GM23338 (cell line): Measurements from ENCODE around the gene GGCT. TPM values are rescaled to one million over a fixed set of nuclear protein-coding genes. Genes with fewer than 3 reads are reported as not detected.
"Not testable (repeated sequence)": the region's sequence is repeated elsewhere in the genome, so short reads cannot be mapped to it uniquely, and the experiment has no call there.

Source experiments
- ATAC-seq: fragments of 200-7000 bp; cut with Tn5 transposase; 3 replicates; pipeline ENCODE4 v1.9.1; 2020
- DNase-seq: peaks from one replicate; pipeline ENCODE4 v3.0.0-alpha.2; 2015; ENCODE audit warnings: low spot score
- H2AFZ ChIP-seq: fragments of 200-600 bp; sonication (generic); 2 replicates; pipeline ENCODE4 v1.8.0; 2016; ENCODE audit warnings: antibody characterized with exemption, mild to moderate bottlenecking, moderate library complexity
- H3F3A ChIP-seq: fragments of 200-600 bp; sonication (generic); replicated peaks from 2 replicates; pipeline ENCODE4 v1.8.0; 2017; ENCODE audit warnings: antibody characterized with exemption, mixed run types, low read depth
- H3K27ac ChIP-seq: fragments of 200-600 bp; sonication (generic); 2 replicates; pipeline ENCODE4 v1.6.1; 2016; ENCODE audit warnings: low read depth
- H3K27me3 ChIP-seq: fragments of 200-600 bp; sonication (generic); 2 replicates; pipeline ENCODE4 v1.8.0; 2016; ENCODE audit warnings: mild to moderate bottlenecking, mixed run types, moderate library complexity; ENCODE audit not compliant: insufficient read depth
- H3K36me3 ChIP-seq: fragments of 200-600 bp; sonication (generic); 2 replicates; pipeline ENCODE4 v1.8.0; 2016; ENCODE audit warnings: mild to moderate bottlenecking; ENCODE audit not compliant: insufficient read depth
- H3K4me1 ChIP-seq: fragments of 200-600 bp; sonication (generic); 2 replicates; pipeline ENCODE4 v1.8.0; 2016; ENCODE audit warnings: mild to moderate bottlenecking, moderate library complexity; ENCODE audit not compliant: insufficient read depth
- H3K4me2 ChIP-seq: fragments of 200-600 bp; sonication (generic); 2 replicates; pipeline ENCODE4 v1.7.1; 2017; ENCODE audit warnings: mixed run types
- H3K4me3 ChIP-seq: fragments of 200-600 bp; sonication (generic); 2 replicates; pipeline ENCODE4 v1.6.1; 2016; ENCODE audit warnings: mixed run types
- H3K79me2 ChIP-seq: fragments of 200-600 bp; sonication (generic); replicated peaks from 2 replicates; pipeline ENCODE4 v1.8.0; 2017; ENCODE audit warnings: mild to moderate bottlenecking; ENCODE audit not compliant: insufficient read depth
- H3K9me2 ChIP-seq: fragments of 200-600 bp; sonication (generic); 2 replicates; pipeline ENCODE4 v1.8.0; 2017; ENCODE audit not compliant: insufficient read depth
- H4K20me1 ChIP-seq: fragments of 200-600 bp; sonication (generic); replicated peaks from 2 replicates; pipeline ENCODE4 v1.8.0; 2017; ENCODE audit warnings: mild to moderate bottlenecking; ENCODE audit not compliant: insufficient read depth
- H3K27ac Mint-ChIP-seq: 2 replicates; pipeline ENCODE4 v1.8.0; 2020; ENCODE audit warnings: inconsistent platforms, mild to moderate bottlenecking, moderate library complexity, mixed read lengths
- H3K27me3 Mint-ChIP-seq: 3 replicates; pipeline ENCODE4 v1.8.0; 2022; ENCODE audit warnings: low read depth, mild to moderate bottlenecking, moderate library complexity, mixed read lengths, inconsistent platforms; ENCODE audit not compliant: insufficient read depth, poor library complexity
- H3K36me3 Mint-ChIP-seq: 3 replicates; pipeline ENCODE4 v1.8.0; 2021; ENCODE audit warnings: low read depth, mild to moderate bottlenecking, inconsistent platforms, moderate library complexity, mixed read lengths
- H3K4me1 Mint-ChIP-seq: 3 replicates; pipeline ENCODE4 v1.8.0; 2020; ENCODE audit warnings: mild to moderate bottlenecking, inconsistent platforms, mixed read lengths
- H3K4me3 Mint-ChIP-seq: 3 replicates; pipeline ENCODE4 v1.8.0; 2021; ENCODE audit warnings: moderate library complexity, mild to moderate bottlenecking, inconsistent platforms, mixed read lengths
- H3K9me3 Mint-ChIP-seq: 3 replicates; pipeline ENCODE4 v1.8.0; 2020; ENCODE audit warnings: moderate library complexity, mild to moderate bottlenecking, inconsistent platforms, mixed read lengths
- CTCF ChIP-seq, 2 experiments: fragments of 200-600 bp in 1 of 2; sonication (generic) in 1 of 2; conservative IDR thresholded peaks; 2 replicates each; pipeline versions ENCODE4 v1.5.1 to v1.6.1; 2016 to 2017; ENCODE audit warnings: antibody characterized with exemption in 2 of 2, low read depth in 2 of 2, mild to moderate bottlenecking in 2 of 2, moderate library complexity in 1 of 2
- EZH2 ChIP-seq: fragments of 200-600 bp; sonication (generic); IDR thresholded peaks from one replicate; pipeline ENCODE4 v1.8.0; 2017; ENCODE audit warnings: antibody characterized with exemption, mild to moderate bottlenecking, low read depth; ENCODE audit not compliant: unreplicated experiment
- REST ChIP-seq: IDR thresholded peaks from one replicate; pipeline ENCODE4 v1.6.1; 2018; ENCODE audit warnings: antibody characterized with exemption; ENCODE audit not compliant: unreplicated experiment
- ZNF114 ChIP-seq: fragments of 250-450 bp; sonication (Bioruptor Pico); IDR thresholded peaks from 2 replicates; pipeline ENCODE4 v1.5.0; 2020; ENCODE audit warnings: mild to moderate bottlenecking, moderate library complexity
- ZNF331 ChIP-seq: fragments of 250-450 bp; sonication (Bioruptor Pico); IDR thresholded peaks from 2 replicates; pipeline ENCODE4 v1.5.0; 2020; ENCODE audit warnings: low read depth, mild to moderate bottlenecking, moderate library complexity
- ZNF462 ChIP-seq: fragments of 250-450 bp; sonication (Bioruptor Pico); IDR thresholded peaks from 2 replicates; pipeline ENCODE4 v1.5.0; 2020; ENCODE audit warnings: mild to moderate bottlenecking, moderate library complexity
- polyA plus RNA-seq: library from polyadenylated mRNA; unstranded; fragments of >200 nt; fragmentation: Nextera tagmentation; extraction: Ambion mirVana; gene quantifications from 2 replicates; pipeline ENCODE4 v1.2.1, GENCODE V29; 2016
- total RNA-seq: library from RNA; depleted of rRNA; stranded (reverse); fragments of >200 nt; shearing (Covaris generic); gene quantifications from 2 replicates; pipeline ENCODE4 v1.2.3, GENCODE V29; 2014

Gene GGCT
- total and polyA plus RNA-seq, 2 experiments from 2014 or later: 104 to 229 TPM

- no peak for TF ChIP-seq CTCF (conservative IDR thresholded peaks at IDR 0.05; ENCODE audit: low read depth in 2 of 2)
- TF ChIP-seq EZH2: no peak
- TF ChIP-seq ZNF331 (CRISPR knock-in tag): no peak
Measured at GRCh38 chr7:30485667-30486066, 19.0 kb downstream of the GGCT start (continued).

GRCh38 chr7:30481416-30481815 lies 23.2 kb downstream of the GGCT start:
- not testable (repeated sequence) for H3K79me2 ChIP-seq, DNase-seq, H3K4me3 Mint-ChIP-seq, H3K27ac ChIP-seq, H3K36me3 Mint-ChIP-seq, H2AFZ ChIP-seq, H3K9me2 ChIP-seq, H3K9me3 Mint-ChIP-seq, ATAC-seq, H3K4me2 ChIP-seq, H3K36me3 ChIP-seq, H3F3A ChIP-seq, H4K20me1 ChIP-seq, H3K27ac Mint-ChIP-seq, H3K4me3 ChIP-seq
- Mint-ChIP-seq H3K27me3 (peaks cover 11% of the 10 kb centered on the region), H3K4me1 (peaks cover 14% of the 10 kb centered on the region)
- Histone ChIP-seq H3K27me3 (peaks cover 11% of the 10 kb centered on the region; the same call in 1 of the 2 replicates), H3K4me1 (peaks cover 16% of the 10 kb centered on the region)

GRCh38 chr7:30479202-30480120 lies 25.2 kb downstream of the GGCT start:
- no peaks in the 10 kb centered on the region for H3K9me2 ChIP-seq
- peak overlapping the region; percentile 90 for H3K4me2 ChIP-seq
- Mint-ChIP-seq H3K4me3 (peak overlapping the region; percentile 88), H3K27ac (no peak overlapping the region), H3K4me1 (peaks cover 2% of the 10 kb centered on the region; the same call in 2 of the 3 replicates), H3K9me3 (no peaks in the 10 kb centered on the region), H3K36me3 (no peaks in the 10 kb centered on the region; the same call in 2 of the 3 replicates), H3K27me3 (peaks cover 11% of the 10 kb centered on the region)
- H3K27ac ChIP-seq: no peak overlapping the region
- ATAC-seq (no peak), DNase-seq (no peak)
- H3K79me2 ChIP-seq: peaks cover 5% of the 10 kb centered on the region; the same call in 1 of the 2 replicates
- H4K20me1 ChIP-seq: no peaks in the 10 kb centered on the region; the same call in 1 of the 2 replicates
- H3K36me3 ChIP-seq: no peaks in the 10 kb centered on the region
- no peak overlapping the region; the same call in 1 of the 2 replicates for H2AFZ ChIP-seq
- no peaks in the 10 kb centered on the region for H3F3A ChIP-seq
- H3K4me3 ChIP-seq: peak overlapping the region; percentile 85
- peaks cover 8% of the 10 kb centered on the region for H3K4me1 ChIP-seq
- H3K27me3 ChIP-seq: peaks cover 11% of the 10 kb centered on the region; the same call in 1 of the 2 replicates
- TF ChIP-seq ZNF114 (CRISPR knock-in tag) (no peak), REST (no peak), ZNF462 (CRISPR knock-in tag) (no peak), ZNF331 (CRISPR knock-in tag) (no peak)
